ENCODE measurements around the gene FAM43B.

GRCh38 chr1:20578721-20579395, 26.5 kb downstream of the FAM43B start:
- TF ChIP-seq CTCF (IDR thresholded peaks at IDR 0.05), result no peak
- no peak for TF ChIP-seq POLR2A (IDR thresholded peaks at IDR 0.05)
